Spinal cord (tissue), 10 donors: ENCODE measurements around the gene TCEA2. TPM values are rescaled to one million over a fixed set of nuclear protein-coding genes. Genes with fewer than 3 reads are reported as not detected.

Source experiments
- DNase-seq, 6 donors: peaks; one replicate each; pipeline versions ENCODE4 v3.0.0 to v3.0.0-alpha.2; 2013 to 2015; ENCODE audit warnings: low spot score in 6 of 6, low read depth in 4 of 6
- H3K27ac ChIP-seq: one replicate; pipeline ENCODE4 v1.5.1; 2013; ENCODE audit warnings: low read depth, low read length, control low read depth
- H3K27me3 ChIP-seq: one replicate; pipeline ENCODE4 v1.6.1; 2013; ENCODE audit warnings: low read length; ENCODE audit not compliant: control insufficient read depth, insufficient read depth
- H3K36me3 ChIP-seq: one replicate; pipeline ENCODE4 v1.6.1; 2013; ENCODE audit warnings: low read length; ENCODE audit not compliant: control insufficient read depth, insufficient read depth
- H3K4me1 ChIP-seq: one replicate; pipeline ENCODE4 v1.6.1; 2013; ENCODE audit warnings: low read length; ENCODE audit not compliant: control insufficient read depth, insufficient read depth
- H3K4me3 ChIP-seq: one replicate; pipeline ENCODE4 v1.5.1; 2013; ENCODE audit warnings: low read depth, low read length, control low read depth
- H3K9me3 ChIP-seq: one replicate; pipeline ENCODE4 v1.6.1; 2013; ENCODE audit warnings: low read length; ENCODE audit not compliant: control insufficient read depth, insufficient read depth
- WGBS: methylation state at CpG from one replicate; pipeline ENCODE4 v1.1.5; 2013; ENCODE audit warnings: missing lambda C conversion rate; ENCODE audit not compliant: insufficient coverage; 5-methylcytosine and 5-hydroxymethylcytosine counted together
- polyA plus RNA-seq, 2 donors: library from polyadenylated mRNA; unstranded; fragments of 120-200 nt; gene quantifications; one replicate each; pipeline ENCODE4 v1.2.1, GENCODE V29; 2013; ENCODE audit not compliant: insufficient read length in 2 of 2
- total RNA-seq, 2 donors: library from RNA; depleted of rRNA in 1 of 2; stranded (reverse); fragments of 120-200 nt in 1 of 2; fragments of >200 nt in 1 of 2; gene quantifications; one replicate each; pipeline versions ENCODE4 v1.2.3 to v1.2.4, GENCODE V29; 2013 to 2014
- donor health status: healthy.

Gene TCEA2
- total and polyA plus RNA-seq, 4 donors, result 35.9 to 170 (median 113) TPM

DNA sequence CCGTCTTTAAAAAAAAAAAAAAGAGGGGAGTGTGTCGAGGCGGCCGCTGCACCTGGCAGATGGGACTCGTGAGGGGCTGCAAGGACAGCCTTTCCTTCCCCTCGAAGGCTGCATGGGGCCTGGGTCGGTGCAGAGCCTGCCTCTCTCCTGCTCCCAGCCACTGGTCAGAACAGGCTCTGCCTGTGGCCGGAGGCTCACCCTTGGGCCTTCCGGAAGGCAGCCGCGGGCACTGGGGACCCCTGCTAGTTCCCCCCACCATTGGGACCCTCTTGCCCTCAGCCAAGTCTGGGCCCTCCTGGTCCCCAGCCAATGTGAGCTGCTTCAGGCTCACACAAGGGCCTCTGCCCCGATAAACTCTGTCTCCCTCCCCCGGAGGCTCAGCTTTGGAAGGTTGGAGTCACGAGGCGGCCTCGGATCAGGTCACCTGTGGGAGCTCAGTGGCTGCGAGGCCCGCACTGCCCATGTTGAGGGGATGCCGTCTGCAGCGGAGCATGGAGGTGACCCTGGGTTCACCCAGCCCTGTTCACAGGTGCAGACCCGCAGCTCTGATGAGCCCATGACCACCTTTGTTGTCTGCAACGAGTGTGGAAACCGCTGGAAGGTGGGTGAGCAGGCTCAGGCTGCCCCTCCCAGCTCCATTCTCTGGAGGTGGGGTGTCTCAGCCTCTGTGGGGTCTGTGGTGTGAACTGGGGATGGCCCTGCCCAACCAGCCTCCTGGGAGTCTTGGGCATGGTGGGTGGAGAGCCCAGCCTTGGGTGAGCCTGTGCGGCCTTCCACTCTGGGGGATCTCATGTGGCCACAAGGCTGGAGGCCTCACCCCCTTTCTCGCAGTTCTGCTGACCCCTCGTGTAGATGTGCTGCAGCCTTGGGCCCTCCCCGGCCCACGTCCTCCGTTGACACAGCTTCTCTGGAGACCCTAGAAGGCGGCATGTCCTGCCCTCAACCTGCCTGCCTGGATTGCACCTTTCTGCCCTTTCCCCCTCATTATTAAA lies 8.6 kb downstream of the TCEA2 start:
- Histone ChIP-seq H3K27me3 (no peaks in the 10 kb centered on the region), H3K9me3 (no peaks in the 10 kb centered on the region), H3K4me3 (no peak overlapping the region), H3K27ac (no peak overlapping the region), H3K4me1 (peaks cover 13% of the 10 kb centered on the region), H3K36me3 (peaks cover 97% of the 10 kb centered on the region)
- 87% methylated on average over 28 of the region's 30 CpGs for WGBS
- no peak for DNase-seq

DNA sequence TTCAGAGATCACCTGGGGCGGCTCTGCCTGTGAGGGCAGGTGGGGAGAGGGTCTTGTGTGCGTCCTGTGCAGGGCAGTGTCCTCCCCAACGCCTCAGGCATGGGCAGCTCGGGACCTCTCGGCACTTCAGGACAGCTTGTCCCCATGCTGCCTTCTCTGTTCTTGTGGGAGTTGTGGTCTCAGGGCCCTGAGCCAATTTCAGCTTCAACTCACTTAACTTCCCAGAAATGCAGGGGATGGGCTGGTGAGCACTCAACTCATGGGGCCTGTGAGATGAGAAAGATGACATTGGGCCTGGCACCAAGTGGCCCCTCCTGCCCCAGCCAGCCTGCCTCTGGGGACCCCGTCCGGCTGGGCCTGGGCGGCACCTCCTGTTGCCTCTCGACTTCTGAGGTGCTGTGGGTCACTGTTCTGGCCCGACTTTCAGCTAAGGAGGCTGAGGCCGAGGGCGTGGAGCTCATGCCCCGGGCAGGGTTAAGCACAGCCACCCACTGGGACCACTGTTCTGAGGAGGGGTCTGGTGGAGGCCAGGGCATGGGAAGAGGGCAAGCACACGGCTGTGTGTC lies 9.6 kb downstream of the TCEA2 start:
- Histone ChIP-seq H3K4me3 (no peak overlapping the region), H3K27ac (no peak overlapping the region), H3K9me3 (no peaks in the 10 kb centered on the region), H3K36me3 (peaks cover 94% of the 10 kb centered on the region), H3K27me3 (no peaks in the 10 kb centered on the region), H3K4me1 (peaks cover 13% of the 10 kb centered on the region)
- 92% methylated on average over 10 of the region's 14 CpGs for WGBS
- no peak for DNase-seq

DNA sequence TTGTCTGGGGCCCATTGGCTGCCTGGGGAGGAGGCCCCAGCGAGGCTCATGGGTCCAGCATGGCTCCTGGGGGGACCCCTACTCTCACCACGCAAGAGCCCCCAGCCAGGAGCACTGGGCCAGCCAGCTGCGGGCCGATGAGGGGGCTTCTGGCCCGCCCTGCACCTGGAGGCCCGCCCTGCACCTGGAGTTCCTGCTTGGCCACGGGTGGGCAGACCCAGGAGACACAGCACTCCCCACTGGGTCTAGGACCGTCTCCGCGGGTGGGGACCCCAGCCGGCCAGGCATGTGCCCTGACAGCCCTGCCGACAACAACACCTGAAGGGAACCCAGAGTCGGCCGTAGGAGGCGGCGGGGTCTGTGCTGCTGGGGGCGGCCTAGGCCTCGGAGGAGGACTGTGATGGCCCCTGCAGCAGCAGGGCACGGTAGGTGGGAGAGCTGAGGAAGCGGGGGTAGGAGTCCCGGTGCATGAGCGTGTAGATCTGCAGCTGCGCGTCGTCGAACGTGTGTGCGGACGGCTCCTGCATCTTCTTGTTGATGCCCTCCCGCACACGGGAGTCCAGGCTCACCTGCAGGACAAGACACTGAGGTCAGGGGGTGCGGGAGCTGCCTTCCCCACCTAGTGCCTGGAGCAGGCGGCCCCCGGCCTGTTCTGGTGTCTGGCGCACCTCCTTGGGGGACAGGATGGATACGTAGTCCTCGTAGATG lies 10.6 kb downstream of the TCEA2 start:
- H3K27ac ChIP-seq, result no peak overlapping the region
- peaks cover 22% of the 10 kb centered on the region for H3K4me1 ChIP-seq
- H3K36me3 ChIP-seq, result peaks cover 87% of the 10 kb centered on the region
- H3K9me3 ChIP-seq, result no peaks in the 10 kb centered on the region
- no peaks in the 10 kb centered on the region for H3K27me3 ChIP-seq
- WGBS, result 88% methylated on average over 33 of the region's 37 CpGs
- H3K4me3 ChIP-seq, result no peak overlapping the region
- DNase-seq, result no peak

DNA sequence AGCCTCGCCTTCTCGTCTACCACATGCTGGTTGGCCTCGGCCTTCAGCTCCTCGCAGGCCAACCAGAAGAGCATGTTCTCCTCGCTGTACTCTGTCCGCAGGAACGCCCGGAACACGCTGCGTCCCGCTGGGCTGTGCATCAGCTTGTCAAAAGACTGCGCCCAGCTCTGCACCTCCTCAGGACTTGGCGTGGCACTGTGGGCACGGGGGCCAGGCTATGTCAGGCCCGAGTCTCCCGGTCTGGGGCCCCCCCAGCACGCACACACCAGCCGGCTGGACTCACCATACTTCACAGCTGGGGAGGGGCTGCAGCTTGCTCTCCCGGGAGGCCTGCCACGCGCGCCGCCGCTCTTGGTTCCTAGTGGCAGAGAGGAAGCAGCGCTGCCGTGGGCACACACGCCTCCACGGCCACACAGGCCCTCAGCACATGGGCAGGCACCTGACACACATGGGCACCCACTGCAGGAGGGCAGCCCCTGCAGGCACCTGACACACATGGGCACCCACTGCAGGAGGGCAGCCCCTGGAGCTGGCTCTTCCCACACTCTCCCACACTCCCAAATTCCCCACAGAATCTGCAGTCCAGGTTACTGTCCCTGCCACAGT lies 11.3 kb downstream of the TCEA2 start:
- Histone ChIP-seq H3K27ac (no peak overlapping the region), H3K4me1 (peaks cover 28% of the 10 kb centered on the region)
- WGBS, result 86% methylated on average over 28 of the region's 28 CpGs

DNA sequence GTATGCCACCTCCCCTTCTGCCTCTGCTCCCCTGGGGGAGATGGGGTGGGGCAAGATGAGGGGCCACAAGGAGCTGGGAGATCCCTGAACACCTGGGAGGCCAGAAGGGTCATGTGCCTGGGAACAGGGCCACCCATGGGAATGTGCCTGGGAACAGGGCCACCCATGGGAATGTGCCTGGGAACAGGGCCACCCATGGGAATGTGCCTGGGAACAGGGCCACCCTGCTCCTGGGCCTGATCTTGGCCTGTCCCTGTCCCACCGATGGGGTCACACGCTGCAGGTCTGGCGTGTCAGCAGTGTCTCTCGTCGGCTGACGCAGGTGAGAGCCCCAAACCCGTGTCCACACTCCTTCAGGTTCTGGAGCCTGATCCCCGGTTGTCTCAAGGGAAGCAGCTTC lies 12.0 kb downstream of the TCEA2 start:
- Histone ChIP-seq H3K4me1 (peaks cover 24% of the 10 kb centered on the region), H3K27me3 (no peaks in the 10 kb centered on the region), H3K9me3 (no peaks in the 10 kb centered on the region), H3K36me3 (peaks cover 74% of the 10 kb centered on the region), H3K4me3 (no peak overlapping the region), H3K27ac (no peak overlapping the region)
- WGBS, result 95% methylated on average over 8 of the region's 8 CpGs
- DNase-seq, result no peak

More for the DNA sequence above, 11.3 kb downstream of the TCEA2 start:
- Histone ChIP-seq H3K27me3 (no peaks in the 10 kb centered on the region), H3K36me3 (peaks cover 80% of the 10 kb centered on the region), H3K4me3 (no peak overlapping the region), H3K9me3 (no peaks in the 10 kb centered on the region)
- no peak for DNase-seq

DNA sequence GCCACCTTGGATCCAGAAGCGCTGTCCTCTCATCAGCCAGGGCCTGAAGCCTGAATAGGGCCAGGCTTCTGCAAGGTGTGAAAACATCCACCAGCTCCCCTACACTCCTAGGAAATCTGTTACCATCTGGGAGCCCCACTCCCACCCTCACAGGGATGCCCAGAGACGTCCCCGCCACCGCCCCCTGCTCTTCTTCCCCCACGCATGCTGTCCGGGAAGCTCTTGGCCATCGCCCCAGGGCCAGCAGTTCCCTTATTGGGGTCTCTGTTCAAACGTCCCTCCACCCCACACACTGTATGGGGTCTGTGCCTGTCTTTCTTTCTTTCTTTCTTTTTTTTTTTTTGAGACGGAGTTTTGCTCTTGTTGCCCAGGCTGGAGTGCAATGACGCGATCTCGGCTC lies 12.6 kb downstream of the TCEA2 start:
- no peak for DNase-seq
- Histone ChIP-seq H3K4me1 (peaks cover 29% of the 10 kb centered on the region), H3K27me3 (no peaks in the 10 kb centered on the region), H3K4me3 (no peak overlapping the region), H3K9me3 (no peaks in the 10 kb centered on the region), H3K36me3 (peaks cover 68% of the 10 kb centered on the region), H3K27ac (no peak overlapping the region)
- WGBS, result 78% methylated on average over 9 of the region's 12 CpGs

DNA sequence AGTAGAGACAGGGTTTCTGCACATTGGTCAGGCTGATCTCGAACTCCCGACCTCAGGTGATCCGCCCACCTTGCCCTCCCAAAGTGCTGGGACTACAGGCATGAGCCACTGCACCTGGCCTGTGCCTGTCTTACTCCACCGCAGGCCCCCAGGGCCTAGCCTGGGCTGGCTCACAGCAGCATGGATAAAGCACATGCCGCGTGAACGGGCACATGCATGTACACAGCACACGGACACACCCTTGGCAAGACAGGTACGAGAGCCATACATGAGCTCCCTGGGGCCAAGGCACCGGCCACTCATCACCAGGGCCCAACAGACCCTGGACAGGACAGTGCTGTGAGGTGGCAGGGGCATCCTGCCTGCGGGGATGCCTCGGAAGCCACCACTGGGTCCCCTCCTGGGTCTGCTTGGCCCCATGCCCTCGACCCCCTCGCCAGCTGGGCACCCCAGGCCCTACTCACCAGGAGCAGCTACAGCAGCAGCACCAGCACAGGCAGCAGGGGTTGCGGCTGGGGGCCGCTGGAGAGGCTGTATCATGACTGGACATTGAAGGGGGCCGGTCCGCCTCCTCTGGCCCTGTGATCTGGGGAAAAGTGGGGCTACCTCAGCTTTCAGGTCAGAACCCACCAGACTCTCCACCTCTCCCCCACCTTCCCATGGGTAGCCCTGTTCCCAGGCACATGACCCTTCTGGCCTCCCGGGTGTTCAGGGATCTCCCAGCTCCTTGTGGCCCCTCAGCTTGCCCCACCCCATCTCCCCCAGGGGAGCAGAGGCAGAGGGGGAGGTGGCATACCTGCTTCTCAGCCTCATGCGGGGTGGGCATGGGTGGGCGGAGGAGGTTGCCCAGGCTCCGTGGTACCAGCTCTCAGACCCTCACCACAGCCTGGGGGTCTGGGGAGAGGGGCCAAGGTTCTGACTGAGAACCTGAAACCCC lies 13.3 kb downstream of the TCEA2 start:
- Histone ChIP-seq H3K27me3 (no peaks in the 10 kb centered on the region), H3K4me3 (no peak overlapping the region), H3K36me3 (peaks cover 60% of the 10 kb centered on the region), H3K27ac (no peak overlapping the region), H3K9me3 (no peaks in the 10 kb centered on the region), H3K4me1 (peaks cover 37% of the 10 kb centered on the region)
- WGBS, result 97% methylated on average over 18 of the region's 22 CpGs
- DNase-seq, result no peak

DNA sequence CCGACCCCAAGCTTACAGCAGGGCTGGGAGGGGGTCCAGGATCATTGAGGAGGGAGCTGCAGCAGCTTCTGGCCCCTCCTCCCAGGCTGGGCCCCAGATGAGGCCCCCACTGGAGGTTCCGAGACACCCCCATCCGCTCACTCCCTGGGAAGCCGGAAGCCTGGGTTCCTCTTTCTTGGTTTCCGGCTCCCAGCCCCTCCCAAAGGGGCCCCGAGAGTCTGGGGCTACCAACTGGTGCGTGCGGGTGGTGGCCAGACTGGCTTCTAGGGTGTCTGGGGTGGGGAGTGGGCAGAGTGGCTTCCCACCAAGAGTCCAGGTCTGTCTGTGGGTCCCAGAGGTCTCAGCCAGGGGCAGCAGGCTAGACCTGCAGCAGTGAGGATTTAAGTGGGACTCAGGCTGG lies 14.1 kb downstream of the TCEA2 start:
- 77% methylated on average over 5 of the region's 8 CpGs for WGBS
- no peak overlapping the region for H3K27ac ChIP-seq
- peaks cover 52% of the 10 kb centered on the region for H3K36me3 ChIP-seq

DNA sequence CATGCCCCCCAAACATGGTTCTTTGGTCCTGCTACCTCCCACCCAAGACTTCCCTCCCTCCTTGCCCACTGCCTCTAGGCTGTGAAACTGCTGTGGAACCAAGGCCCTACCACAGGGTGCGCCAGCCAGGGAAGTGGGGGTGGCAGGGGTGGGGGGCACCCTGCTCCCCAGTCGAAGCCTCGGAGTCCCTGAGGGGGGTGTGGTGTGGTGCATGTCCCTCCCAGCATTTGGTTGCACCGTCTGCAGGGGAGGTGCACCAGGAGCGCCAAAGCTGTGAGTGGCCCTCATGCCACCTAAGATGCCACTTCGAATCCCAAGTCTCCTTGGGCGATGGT lies 14.5 kb downstream of the TCEA2 start:
- DNase-seq, result no peak
- Histone ChIP-seq H3K27me3 (no peaks in the 10 kb centered on the region), H3K4me1 (peaks cover 49% of the 10 kb centered on the region), H3K27ac (no peak overlapping the region), H3K36me3 (peaks cover 48% of the 10 kb centered on the region), H3K9me3 (no peaks in the 10 kb centered on the region), H3K4me3 (no peak overlapping the region)
- WGBS, result 82% methylated on average over 6 of the region's 7 CpGs

More for the DNA sequence above, 14.1 kb downstream of the TCEA2 start:
- no peaks in the 10 kb centered on the region for H3K27me3 ChIP-seq
- no peak overlapping the region for H3K4me3 ChIP-seq
- H3K4me1 ChIP-seq, result peaks cover 44% of the 10 kb centered on the region
- H3K9me3 ChIP-seq, result no peaks in the 10 kb centered on the region
- no peak for DNase-seq
